Activated CD8-positive, alpha-beta T cell treated with anti-CD3 and anti-CD28 coated beads for 36 hours (primary cell): ENCODE results near the gene NSMF. TPM values are rescaled to one million over a fixed set of nuclear protein-coding genes. Genes with fewer than 3 reads are reported as not detected.

ENCODE experiments used
- ATAC-seq: fragments of 200-7000 bp; cut with Tn5 transposase; one replicate; pipeline ENCODE4 v1.10.0; 2021; ENCODE audit warnings: mild to moderate bottlenecking, moderate library complexity
- CTCF ChIA-PET: fragments of 350-600 bp; sonication (Branson Sonifier 250); formaldehyde crosslinking; loops from one replicate; lab custom pipeline; 2021; ENCODE audit warnings: antibody characterized with exemption; lab: Charles Lee
- POLR2A ChIA-PET: fragments of 350-600 bp; sonication (Branson Sonifier 250); formaldehyde crosslinking; loops from one replicate; lab custom pipeline; 2021; ENCODE audit warnings: antibody characterized with exemption; lab: Charles Lee
- DNase-seq: peaks from one replicate; pipeline ENCODE4 v3.0.0-alpha.2; 2020
- H3K27ac Mint-ChIP-seq: one replicate; pipeline ENCODE4 v1.8.0; 2021; ENCODE audit warnings: mild to moderate bottlenecking, mixed read lengths
- H3K27me3 Mint-ChIP-seq: one replicate; pipeline ENCODE4 v1.8.0; 2021; ENCODE audit warnings: mixed read lengths
- H3K36me3 Mint-ChIP-seq: one replicate; pipeline ENCODE4 v1.8.0; 2021; ENCODE audit warnings: low read depth, mixed read lengths
- H3K4me1 Mint-ChIP-seq: one replicate; pipeline ENCODE4 v1.8.0; 2021; ENCODE audit warnings: low read depth, mixed read lengths
- H3K4me3 Mint-ChIP-seq: one replicate; pipeline ENCODE4 v1.8.0; 2021; ENCODE audit warnings: mild to moderate bottlenecking, moderate library complexity, mixed read lengths
- H3K9me3 Mint-ChIP-seq: one replicate; pipeline ENCODE4 v1.8.0; 2021; ENCODE audit warnings: mixed read lengths
- CTCF ChIP-seq: fragments of 200-600 bp; IDR thresholded peaks from one replicate; pipeline ENCODE4 v1.8.0; 2022; ENCODE audit warnings: antibody characterized with exemption, mild to moderate bottlenecking
- intact Hi-C: fragments of 100-400 bp; cut with micrococcal nuclease; formaldehyde crosslinking; loops from one replicate; pipeline ENCODE4 v1.10.0; 2022
- total RNA-seq, 2 experiments: library from RNA; stranded (reverse); gene quantifications; one replicate each; pipeline ENCODE4 v1.2.3, GENCODE V29; 2021

Gene NSMF
- total RNA-seq, 2 experiments from 2014 or later = 112 to 116 TPM

- peaks cover 7% of the 10 kb centered on the region for H3K4me1 Mint-ChIP-seq
- H3K27ac Mint-ChIP-seq = no peak overlapping the region
- ATAC-seq (no peak), DNase-seq (no peak)
- no peak overlapping the region for H3K4me3 Mint-ChIP-seq
- POLR2A ChIA-PET = no interaction called here
- H3K27me3 Mint-ChIP-seq = no peaks in the 10 kb centered on the region
- TF ChIP-seq CTCF = no peak
- CTCF ChIA-PET = no interaction called here
- H3K9me3 Mint-ChIP-seq = no peaks in the 10 kb centered on the region
- intact Hi-C loops = no loop called here
- no peaks in the 10 kb centered on the region for H3K36me3 Mint-ChIP-seq
Measured at GRCh38 chr9:137484551-137485315, 25.6 kb upstream of the NSMF start.

- no peak for ATAC-seq
Measured at GRCh38 chr9:137482094-137482781, 23.1 kb upstream of the NSMF start.

GRCh38 chr9:137480686-137481683 lies 21.9 kb upstream of the NSMF start:
- ChIA-PET CTCF (no interaction called here), POLR2A (no interaction called here)
- ATAC-seq (no peak), DNase-seq (no peak)
- TF ChIP-seq CTCF = no peak
- peaks cover 7% of the 10 kb centered on the region for H3K4me1 Mint-ChIP-seq
- intact Hi-C loops = no loop called here
- H3K4me3 Mint-ChIP-seq = no peak overlapping the region
- no peaks in the 10 kb centered on the region for H3K27me3 Mint-ChIP-seq
- H3K36me3 Mint-ChIP-seq = peaks cover 4% of the 10 kb centered on the region
- no peak overlapping the region for H3K27ac Mint-ChIP-seq
- peaks cover 5% of the 10 kb centered on the region for H3K9me3 Mint-ChIP-seq

More at GRCh38 chr9:137482094-137482781, 23.1 kb upstream of the NSMF start:
- Mint-ChIP-seq H3K9me3 (no peaks in the 10 kb centered on the region), H3K27me3 (no peaks in the 10 kb centered on the region), H3K36me3 (no peaks in the 10 kb centered on the region), H3K27ac (no peak overlapping the region), H3K4me3 (no peak overlapping the region), H3K4me1 (peaks cover 7% of the 10 kb centered on the region)
- intact Hi-C loops = no loop called here
- ChIA-PET POLR2A (no interaction called here), CTCF (no interaction called here)
- no peak for DNase-seq
- no peak for TF ChIP-seq CTCF

- H3K27me3 Mint-ChIP-seq = no peaks in the 10 kb centered on the region
- H3K36me3 Mint-ChIP-seq = peaks cover 7% of the 10 kb centered on the region
- intact Hi-C loops = no loop called here
- POLR2A ChIA-PET = no interaction called here
- H3K9me3 Mint-ChIP-seq = peaks cover 10% of the 10 kb centered on the region
- no peak overlapping the region for H3K27ac Mint-ChIP-seq
- ATAC-seq (no peak), DNase-seq (no peak)
- no peak overlapping the region for H3K4me3 Mint-ChIP-seq
- CTCF ChIA-PET = no interaction called here
- H3K4me1 Mint-ChIP-seq = peaks cover 7% of the 10 kb centered on the region
- no peak for TF ChIP-seq CTCF
Measured at GRCh38 chr9:137479892-137480685, 21.0 kb upstream of the NSMF start.
